ENCODE data around the gene HSPA13. TPM values are rescaled to one million over a fixed set of nuclear protein-coding genes. Genes with fewer than 3 reads are reported as not detected.

HSPA13 gene
- total RNA-seq, 1 donor from 2014 or later, result 105 TPM

GRCh38 chr21:14361958-14362357, 21.0 kb downstream of the HSPA13 start:
- TF ChIP-seq EZH2 (IDR thresholded peaks at IDR 0.05) (no peak), EZH2phosphoT487 (IDR thresholded peaks at IDR 0.05) (no peak), CTCF (IDR thresholded peaks at IDR 0.05) (no peak)
- H3K9ac ChIP-seq, result no peak overlapping the region
- no peaks in the 10 kb centered on the region for H3K27me3 ChIP-seq

GRCh38 chr21:14358775-14359174, 24.2 kb downstream of the HSPA13 start:
- no peaks in the 10 kb centered on the region for H3K9me3 ChIP-seq (ENCODE audit: low read depth)
- Mint-ChIP-seq H3K36me3 (no peaks in the 10 kb centered on the region), H3K4me1 (no peaks in the 10 kb centered on the region), H3K9me3 (no peaks in the 10 kb centered on the region), H3K4me3 (no peak overlapping the region), H3K27me3 (ENCODE audit: insufficient read depth, low read depth) (no peaks in the 10 kb centered on the region), H3K27ac (no peak overlapping the region)
- H3K4me2 ChIP-seq, result no peak overlapping the region
- no peak overlapping the region for H3K4me3 ChIP-seq
- H3K4me1 ChIP-seq, result no peaks in the 10 kb centered on the region
- TF ChIP-seq EZH2 (IDR thresholded peaks at IDR 0.05), result no peak
- no peak for TF ChIP-seq CTCF (IDR thresholded peaks at IDR 0.05)
- no peak for DNase-seq (ENCODE audit: low spot score)
- no peaks in the 10 kb centered on the region for H3F3A ChIP-seq (ENCODE audit: low read depth)
- no peaks in the 10 kb centered on the region for H3K27me3 ChIP-seq
- no peaks in the 10 kb centered on the region for H3K79me2 ChIP-seq (ENCODE audit: low read depth)
- H3K36me3 ChIP-seq, result no peaks in the 10 kb centered on the region
- no peak overlapping the region for H2AFZ ChIP-seq (replicated peaks)
- H3K9ac ChIP-seq, result no peak overlapping the region
- H4K20me1 ChIP-seq (ENCODE audit: low read depth), result no peaks in the 10 kb centered on the region
- H3K27ac ChIP-seq, result no peak overlapping the region

More at GRCh38 chr21:14361958-14362357, 21.0 kb downstream of the HSPA13 start:
- H3K4me3 ChIP-seq, result no peak overlapping the region
- H3K4me1 ChIP-seq, result no peaks in the 10 kb centered on the region
- H3K9me3 ChIP-seq (ENCODE audit: low read depth), result no peaks in the 10 kb centered on the region
- H3K79me2 ChIP-seq (ENCODE audit: low read depth), result no peaks in the 10 kb centered on the region
- DNase-seq (ENCODE audit: low spot score), result no peak
- Mint-ChIP-seq H3K4me1 (no peaks in the 10 kb centered on the region), H3K9me3 (no peaks in the 10 kb centered on the region), H3K36me3 (no peaks in the 10 kb centered on the region), H3K27me3 (ENCODE audit: insufficient read depth, low read depth) (no peaks in the 10 kb centered on the region), H3K4me3 (no peak overlapping the region), H3K27ac (no peak overlapping the region)
- H3K4me2 ChIP-seq, result no peak overlapping the region
- H4K20me1 ChIP-seq (ENCODE audit: low read depth), result no peaks in the 10 kb centered on the region
- H3K27ac ChIP-seq, result no peak overlapping the region
- H3K36me3 ChIP-seq, result no peaks in the 10 kb centered on the region
- no peak overlapping the region for H2AFZ ChIP-seq (replicated peaks)
- no peaks in the 10 kb centered on the region for H3F3A ChIP-seq (ENCODE audit: low read depth)

GRCh38 chr21:14356746-14357145, 26.2 kb downstream of the HSPA13 start:
- no peak overlapping the region for H3K4me2 ChIP-seq
- H3K27ac ChIP-seq, result no peak overlapping the region
- H3K9me3 ChIP-seq (ENCODE audit: low read depth), result no peaks in the 10 kb centered on the region
- H3K79me2 ChIP-seq (ENCODE audit: low read depth), result no peaks in the 10 kb centered on the region
- H3K4me3 Mint-ChIP-seq, result no peak overlapping the region
- no peaks in the 10 kb centered on the region for H3K36me3 Mint-ChIP-seq
- no peaks in the 10 kb centered on the region for H3K36me3 ChIP-seq
- no peaks in the 10 kb centered on the region for H4K20me1 ChIP-seq (ENCODE audit: low read depth)
- H3K27ac Mint-ChIP-seq, result no peak overlapping the region
- no peaks in the 10 kb centered on the region for H3K9me3 Mint-ChIP-seq
- no peak for TF ChIP-seq CTCF (IDR thresholded peaks at IDR 0.05)
- TF ChIP-seq EZH2phosphoT487 (IDR thresholded peaks at IDR 0.05), result no peak
- no peak for TF ChIP-seq EZH2 (IDR thresholded peaks at IDR 0.05)
- H3F3A ChIP-seq (ENCODE audit: low read depth), result no peaks in the 10 kb centered on the region
- DNase-seq (ENCODE audit: low spot score), result no peak
- H3K27me3 ChIP-seq, result no peaks in the 10 kb centered on the region
- no peaks in the 10 kb centered on the region for H3K4me1 ChIP-seq
- H3K9ac ChIP-seq, result no peak overlapping the region
- no peak overlapping the region for H3K4me3 ChIP-seq
- no peaks in the 10 kb centered on the region for H3K27me3 Mint-ChIP-seq (ENCODE audit: insufficient read depth, low read depth)
- H3K4me1 Mint-ChIP-seq, result no peaks in the 10 kb centered on the region
- no peak overlapping the region for H2AFZ ChIP-seq (replicated peaks)

Measured in neural progenitor cell (in vitro differentiated cells).